ENCODE measurements around the gene RASGRF1. TPM values are rescaled to one million over a fixed set of nuclear protein-coding genes. Genes with fewer than 3 reads are reported as not detected.

RASGRF1 gene
- under 0.01 TPM in 1 of 2 replicates, not detected in the other for total RNA-seq

GRCh38 chr15:79090487-79091203 is at the start of gene RASGRF1:
Gene RASGRF1, minus strand, starts transcription at chr15:79090780. Its CDS starts 282 bp downstream, at chr15:79090498.

GRCh38 chr15:78944669-78945407 is 145.7 kb downstream of the RASGRF1 start, which contains the start of gene CTSH:
Gene CTSH, minus strand, starts transcription at chr15:78945046. Its CDS starts 65 bp downstream, at chr15:78944981.

Other genes starting within 250 kb of the RASGRF1 start
- gene MORF4L1, start 217.9 kb downstream of the RASGRF1 start, total RNA-seq: 204 and 276 TPM in 2 replicates
- 8.2 and 12.6 TPM in 2 replicates for gene CTSH, start 145.7 kb downstream of the RASGRF1 start, total RNA-seq
- gene ANKRD34C, start 191.9 kb upstream of the RASGRF1 start, total RNA-seq: not detected in 2 replicates
- gene TMED3, start 220.3 kb upstream of the RASGRF1 start, total RNA-seq: 126 and 159 TPM in 2 replicates